Stimulated activated effector memory CD8-positive, alpha-beta T cell treated with anti-CD3 and anti-CD28 coated beads, Interleukin-12 subunit alpha, Interleukin-12 subunit beta, amount 100 ng/mL, for 72 hours (primary cell): Measurements from ENCODE around the gene NUPR1.
"Not testable (repeated sequence)": the region's sequence is repeated elsewhere in the genome, so short reads cannot be mapped to it uniquely, and the experiment has no call there.

Experiments
- ATAC-seq: fragments of 150-1000 bp; cut with Tn5 transposase; 2 replicates; pipeline ENCODE4 v1.10.0; 2021
- DNase-seq, 2 donors: peaks; one replicate each; pipeline ENCODE4 v3.0.0; 2021 to 2022; ENCODE audit warnings: low spot score in 2 of 2
- H3K27ac Mint-ChIP-seq: one replicate; pipeline ENCODE4 v1.8.0; 2022; ENCODE audit warnings: mild to moderate bottlenecking, mixed read lengths
- H3K36me3 Mint-ChIP-seq: one replicate; pipeline ENCODE4 v1.8.0; 2022; ENCODE audit warnings: mild to moderate bottlenecking, mixed read lengths
- H3K4me1 Mint-ChIP-seq: one replicate; pipeline ENCODE4 v1.8.0; 2022; ENCODE audit warnings: mixed read lengths
- H3K4me3 Mint-ChIP-seq: one replicate; pipeline ENCODE4 v1.8.0; 2022; ENCODE audit warnings: mild to moderate bottlenecking, mixed read lengths
- H3K9me3 Mint-ChIP-seq: one replicate; pipeline ENCODE4 v1.8.0; 2022; ENCODE audit warnings: mixed read lengths

Gene NUPR1

GRCh38 chr16:28538733-28539596, at the start of gene NUPR1:
TSS of gene NUPR1 (minus strand) at chr16:28538974. CDS start at chr16:28538907, 67 bp downstream.
- H3K9me3 Mint-ChIP-seq = peaks cover 3% of the 10 kb centered on the region
- ATAC-seq (no peak), DNase-seq (no peak)
- H3K4me1 Mint-ChIP-seq = peaks cover 31% of the 10 kb centered on the region
- H3K36me3 Mint-ChIP-seq = no peaks in the 10 kb centered on the region
- H3K27ac Mint-ChIP-seq = peak within 1 kb of the TSS; percentile 5
- H3K4me3 Mint-ChIP-seq = no peak within 1 kb of the TSS

- DNase-seq (no peak), ATAC-seq (no peak)
- H3K4me3 Mint-ChIP-seq = no peak overlapping the region
- no peak overlapping the region for H3K27ac Mint-ChIP-seq
- H3K36me3 Mint-ChIP-seq = peaks cover 76% of the 10 kb centered on the region
- no peaks in the 10 kb centered on the region for H3K9me3 Mint-ChIP-seq
- no peaks in the 10 kb centered on the region for H3K4me1 Mint-ChIP-seq
Observed at GRCh38 chr16:28587386-28587785, 48.6 kb upstream of the NUPR1 start.

- Mint-ChIP-seq H3K4me1 (no peaks in the 10 kb centered on the region), H3K36me3 (peaks cover 81% of the 10 kb centered on the region), H3K27ac (no peak overlapping the region), H3K4me3 (no peak overlapping the region), H3K9me3 (no peaks in the 10 kb centered on the region)
- ATAC-seq (no peak), DNase-seq (no peak)
Observed at GRCh38 chr16:28586466-28586865, 47.7 kb upstream of the NUPR1 start.

- H3K27ac Mint-ChIP-seq = no peak overlapping the region
Observed at GRCh38 chr16:28585674-28586073, 46.9 kb upstream of the NUPR1 start.

GRCh38 chr16:28580726-28581315, 42.0 kb upstream of the NUPR1 start:
- H3K27ac Mint-ChIP-seq = peak overlapping the region; percentile 26
- ATAC-seq = no peak
- peaks cover 60% of the 10 kb centered on the region for H3K36me3 Mint-ChIP-seq

More at GRCh38 chr16:28585674-28586073, 46.9 kb upstream of the NUPR1 start:
- H3K4me3 Mint-ChIP-seq = no peak overlapping the region
- peaks cover 81% of the 10 kb centered on the region for H3K36me3 Mint-ChIP-seq
- no peaks in the 10 kb centered on the region for H3K4me1 Mint-ChIP-seq
- no peak for DNase-seq
- no peaks in the 10 kb centered on the region for H3K9me3 Mint-ChIP-seq
- ATAC-seq = no peak

GRCh38 chr16:28575446-28576109, 36.8 kb upstream of the NUPR1 start:
- no peak for ATAC-seq
- Mint-ChIP-seq H3K27ac (peak overlapping the region; percentile 52), H3K36me3 (peaks cover 11% of the 10 kb centered on the region), H3K4me1 (peaks cover 19% of the 10 kb centered on the region), H3K4me3 (no peak overlapping the region), H3K9me3 (no peaks in the 10 kb centered on the region)
- no peak for DNase-seq

More at GRCh38 chr16:28580726-28581315, 42.0 kb upstream of the NUPR1 start:
- Mint-ChIP-seq H3K4me1 (peaks cover 5% of the 10 kb centered on the region), H3K4me3 (no peak overlapping the region), H3K9me3 (no peaks in the 10 kb centered on the region)
- DNase-seq = no peak

GRCh38 chr16:28574925-28575324, 36.2 kb upstream of the NUPR1 start:
- ATAC-seq = no peak
- Mint-ChIP-seq H3K36me3 (peaks cover 9% of the 10 kb centered on the region), H3K27ac (no peak overlapping the region)

GRCh38 chr16:28573738-28574718, 35.3 kb upstream of the NUPR1 start:
- ATAC-seq = no peak
- no peak for DNase-seq
- Mint-ChIP-seq H3K4me3 (no peak overlapping the region), H3K36me3 (no peaks in the 10 kb centered on the region), H3K4me1 (peaks cover 31% of the 10 kb centered on the region), H3K9me3 (no peaks in the 10 kb centered on the region), H3K27ac (peak overlapping the region; percentile 80)

More at GRCh38 chr16:28574925-28575324, 36.2 kb upstream of the NUPR1 start:
- DNase-seq = no peak
- peaks cover 23% of the 10 kb centered on the region for H3K4me1 Mint-ChIP-seq
- H3K9me3 Mint-ChIP-seq = no peaks in the 10 kb centered on the region
- no peak overlapping the region for H3K4me3 Mint-ChIP-seq

- H3K4me1 Mint-ChIP-seq = peaks cover 31% of the 10 kb centered on the region
- DNase-seq (no peak), ATAC-seq (no peak)
- H3K9me3 Mint-ChIP-seq = no peaks in the 10 kb centered on the region
- no peak overlapping the region for H3K4me3 Mint-ChIP-seq
- H3K36me3 Mint-ChIP-seq = no peaks in the 10 kb centered on the region
- H3K27ac Mint-ChIP-seq = peak overlapping the region; percentile 80
Observed at GRCh38 chr16:28572696-28573510, 34.1 kb upstream of the NUPR1 start.

- H3K4me3 Mint-ChIP-seq = no peak overlapping the region
Observed at GRCh38 chr16:28569968-28570752, 31.4 kb upstream of the NUPR1 start.

GRCh38 chr16:28569021-28569420, 30.2 kb upstream of the NUPR1 start:
- Mint-ChIP-seq H3K27ac (no peak overlapping the region), H3K4me3 (no peak overlapping the region), H3K4me1 (peaks cover 43% of the 10 kb centered on the region), H3K9me3 (peaks cover 6% of the 10 kb centered on the region), H3K36me3 (no peaks in the 10 kb centered on the region)
- DNase-seq (no peak), ATAC-seq (no peak)

More at GRCh38 chr16:28569968-28570752, 31.4 kb upstream of the NUPR1 start:
- H3K4me1 Mint-ChIP-seq = peaks cover 36% of the 10 kb centered on the region
- ATAC-seq (peak; percentile 16), DNase-seq (no peak)
- no peak overlapping the region for H3K27ac Mint-ChIP-seq
- no peaks in the 10 kb centered on the region for H3K36me3 Mint-ChIP-seq
- H3K9me3 Mint-ChIP-seq = peaks cover 6% of the 10 kb centered on the region

- ATAC-seq (no peak), DNase-seq (no peak)
- Mint-ChIP-seq H3K4me1 (peaks cover 41% of the 10 kb centered on the region), H3K27ac (no peak overlapping the region), H3K36me3 (no peaks in the 10 kb centered on the region), H3K9me3 (peaks cover 6% of the 10 kb centered on the region), H3K4me3 (no peak overlapping the region)
Observed at GRCh38 chr16:28567292-28567691, 28.5 kb upstream of the NUPR1 start.

GRCh38 chr16:28566233-28566925, 27.6 kb upstream of the NUPR1 start:
- DNase-seq, ATAC-seq, H3K36me3 Mint-ChIP-seq, H3K9me3 Mint-ChIP-seq, H3K4me3 Mint-ChIP-seq, H3K27ac Mint-ChIP-seq: not testable (repeated sequence)
- H3K4me1 Mint-ChIP-seq = peaks cover 41% of the 10 kb centered on the region
